WTC11 (cell line): ENCODE data around the gene TMEM9B. TPM values are rescaled to one million over a fixed set of nuclear protein-coding genes. Genes with fewer than 3 reads are reported as not detected.

Experiments used
- ATAC-seq: fragments of 200-7000 bp; cut with Tn5 transposase; 2 replicates; pipeline ENCODE4 v1.10.0; 2021; ENCODE audit warnings: mild to moderate bottlenecking, moderate library complexity
- CTCF ChIA-PET: fragments of 300-600 bp; sonication (Branson Sonifier 250); formaldehyde crosslinking; loops from one replicate; lab custom pipeline; 2021; ENCODE audit warnings: antibody characterized with exemption; lab: Charles Lee
- POLR2A ChIA-PET: fragments of 350-600 bp; sonication (Branson Sonifier 250); formaldehyde crosslinking; loops from one replicate; lab custom pipeline; 2021; ENCODE audit warnings: antibody characterized with exemption; lab: Charles Lee
- DNase-seq: peaks from one replicate; pipeline ENCODE4 v3.0.0; 2021; ENCODE audit warnings: low spot score
- H3K27ac Mint-ChIP-seq: 2 replicates; pipeline ENCODE4 v1.8.0; 2021; ENCODE audit warnings: mixed read lengths
- H3K27me3 Mint-ChIP-seq: 2 replicates; pipeline ENCODE4 v1.8.0; 2021; ENCODE audit warnings: low read depth, mild to moderate bottlenecking, moderate library complexity, mixed read lengths
- H3K36me3 Mint-ChIP-seq: 2 replicates; pipeline ENCODE4 v1.8.0; 2021; ENCODE audit warnings: mixed read lengths
- H3K4me1 Mint-ChIP-seq: 2 replicates; pipeline ENCODE4 v1.8.0; 2022; ENCODE audit warnings: mixed read lengths
- H3K4me3 Mint-ChIP-seq: 2 replicates; pipeline ENCODE4 v1.8.0; 2021; ENCODE audit warnings: mild to moderate bottlenecking, moderate library complexity, mixed read lengths
- H3K9me3 Mint-ChIP-seq: 2 replicates; pipeline ENCODE4 v1.8.0; 2021; ENCODE audit warnings: mixed read lengths
- FOXP1 ChIP-seq: sonication (generic); formaldehyde crosslinking; IDR thresholded peaks from 2 replicates; pipeline ENCODE4 v1.8.0; 2022; ENCODE audit warnings: missing genetic modification reagents, mild to moderate bottlenecking, moderate library complexity, borderline replicate concordance
- KAT7 ChIP-seq: sonication (generic); formaldehyde crosslinking; IDR thresholded peaks from 2 replicates; pipeline ENCODE4 v1.8.1; 2023; ENCODE audit warnings: missing genetic modification reagents, mild to moderate bottlenecking, borderline replicate concordance
- NR1H2 ChIP-seq: sonication (generic); formaldehyde crosslinking; IDR thresholded peaks from 2 replicates; pipeline ENCODE4 v1.9.0; 2021; ENCODE audit warnings: mild to moderate bottlenecking, moderate library complexity, missing genetic modification reagents
- NR3C1 ChIP-seq: sonication (generic); formaldehyde crosslinking; conservative IDR thresholded peaks from 2 replicates; pipeline ENCODE4 v1.8.1; 2023; ENCODE audit warnings: low read depth, mild to moderate bottlenecking, missing genetic modification reagents
- SMAD4 ChIP-seq: sonication (generic); formaldehyde crosslinking; IDR thresholded peaks from 2 replicates; pipeline ENCODE4 v1.8.0; 2022; ENCODE audit warnings: mild to moderate bottlenecking, missing genetic modification reagents
- SOX15 ChIP-seq: fragments of 250-450 bp; sonication (Bioruptor Pico); IDR thresholded peaks from 2 replicates; pipeline ENCODE4 v1.9.0; 2021; ENCODE audit warnings: mild to moderate bottlenecking
- ZNF138 ChIP-seq: sonication (generic); formaldehyde crosslinking; conservative IDR thresholded peaks from 2 replicates; pipeline ENCODE4 v1.8.1; 2022; ENCODE audit warnings: mild to moderate bottlenecking, moderate library complexity, missing genetic modification reagents
- ZNF263 ChIP-seq: sonication (generic); formaldehyde crosslinking; IDR thresholded peaks from 2 replicates; pipeline ENCODE4 v1.8.1; 2022; ENCODE audit warnings: low read depth, mild to moderate bottlenecking, moderate library complexity, missing genetic modification reagents
- ZNF396 ChIP-seq: fragments of 250-450 bp; sonication (Bioruptor Pico); IDR thresholded peaks from 2 replicates; pipeline ENCODE4 v1.8.0; 2021; ENCODE audit warnings: mild to moderate bottlenecking, moderate library complexity, borderline replicate concordance
- total RNA-seq: library from RNA; stranded (reverse); gene quantifications from 3 replicates; pipeline ENCODE4 v1.2.3, GENCODE V29; 2021
- TF ChIP-seq, protein P1 (sequence below): sonication (generic); formaldehyde crosslinking; IDR thresholded peaks from 2 replicates; pipeline ENCODE4 v1.8.0; 2023; ENCODE audit warnings: mild to moderate bottlenecking, missing genetic modification reagents
- TF ChIP-seq, protein P2 (sequence below): sonication (generic); formaldehyde crosslinking; IDR thresholded peaks from 2 replicates; pipeline ENCODE4 v1.8.1; 2022; ENCODE audit warnings: missing genetic modification reagents, borderline replicate concordance
- TF ChIP-seq, protein P3 (sequence below): fragments of 250-450 bp; sonication (Bioruptor Pico); IDR thresholded peaks from 2 replicates; pipeline ENCODE4 v1.9.0; 2021; ENCODE audit warnings: mild to moderate bottlenecking
- TF ChIP-seq, protein P4 (sequence below): sonication (generic); formaldehyde crosslinking; IDR thresholded peaks from 2 replicates; pipeline ENCODE4 v1.8.1; 2022; ENCODE audit warnings: mild to moderate bottlenecking, moderate library complexity, missing genetic modification reagents
- TF ChIP-seq, protein P5 (sequence below): sonication (generic); formaldehyde crosslinking; IDR thresholded peaks from 2 replicates; pipeline ENCODE4 v1.8.0; 2023; ENCODE audit warnings: missing genetic modification reagents, mild to moderate bottlenecking, borderline replicate concordance
- TF ChIP-seq, protein P6 (sequence below): sonication (generic); formaldehyde crosslinking; IDR thresholded peaks from 2 replicates; pipeline ENCODE4 v1.8.1; 2023; ENCODE audit warnings: mild to moderate bottlenecking, missing genetic modification reagents

TMEM9B gene
- total RNA-seq, 1 experiment from 2014 or later: 8.7 TPM

DNA sequence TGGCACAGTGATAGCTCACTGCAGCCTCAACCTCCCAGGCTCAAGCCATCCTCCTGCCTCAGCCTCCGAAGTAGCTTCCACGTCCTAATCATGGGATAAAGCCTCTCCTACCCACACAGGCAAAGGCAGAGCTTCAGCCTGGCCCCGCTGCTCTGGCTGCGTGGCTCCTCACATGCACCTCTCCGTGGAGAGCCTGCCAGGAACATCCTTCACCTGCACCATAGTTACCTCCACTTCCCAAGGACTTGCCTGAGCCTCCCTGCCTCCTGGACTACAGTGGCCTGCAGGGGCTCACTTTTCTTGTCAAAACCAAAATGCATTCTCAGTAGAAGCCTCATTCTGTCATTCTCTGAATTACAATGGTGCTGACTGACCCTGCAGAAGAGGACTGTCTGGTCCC, 38.0 kb downstream of the TMEM9B start (continued):
- TF ChIP-seq, protein P1, sequence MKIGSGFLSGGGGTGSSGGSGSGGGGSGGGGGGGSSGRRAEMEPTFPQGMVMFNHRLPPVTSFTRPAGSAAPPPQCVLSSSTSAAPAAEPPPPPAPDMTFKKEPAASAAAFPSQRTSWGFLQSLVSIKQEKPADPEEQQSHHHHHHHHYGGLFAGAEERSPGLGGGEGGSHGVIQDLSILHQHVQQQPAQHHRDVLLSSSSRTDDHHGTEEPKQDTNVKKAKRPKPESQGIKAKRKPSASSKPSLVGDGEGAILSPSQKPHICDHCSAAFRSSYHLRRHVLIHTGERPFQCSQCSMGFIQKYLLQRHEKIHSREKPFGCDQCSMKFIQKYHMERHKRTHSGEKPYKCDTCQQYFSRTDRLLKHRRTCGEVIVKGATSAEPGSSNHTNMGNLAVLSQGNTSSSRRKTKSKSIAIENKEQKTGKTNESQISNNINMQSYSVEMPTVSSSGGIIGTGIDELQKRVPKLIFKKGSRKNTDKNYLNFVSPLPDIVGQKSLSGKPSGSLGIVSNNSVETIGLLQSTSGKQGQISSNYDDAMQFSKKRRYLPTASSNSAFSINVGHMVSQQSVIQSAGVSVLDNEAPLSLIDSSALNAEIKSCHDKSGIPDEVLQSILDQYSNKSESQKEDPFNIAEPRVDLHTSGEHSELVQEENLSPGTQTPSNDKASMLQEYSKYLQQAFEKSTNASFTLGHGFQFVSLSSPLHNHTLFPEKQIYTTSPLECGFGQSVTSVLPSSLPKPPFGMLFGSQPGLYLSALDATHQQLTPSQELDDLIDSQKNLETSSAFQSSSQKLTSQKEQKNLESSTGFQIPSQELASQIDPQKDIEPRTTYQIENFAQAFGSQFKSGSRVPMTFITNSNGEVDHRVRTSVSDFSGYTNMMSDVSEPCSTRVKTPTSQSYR (CRISPR knock-in tag): no peak
- TF ChIP-seq, protein P2, sequence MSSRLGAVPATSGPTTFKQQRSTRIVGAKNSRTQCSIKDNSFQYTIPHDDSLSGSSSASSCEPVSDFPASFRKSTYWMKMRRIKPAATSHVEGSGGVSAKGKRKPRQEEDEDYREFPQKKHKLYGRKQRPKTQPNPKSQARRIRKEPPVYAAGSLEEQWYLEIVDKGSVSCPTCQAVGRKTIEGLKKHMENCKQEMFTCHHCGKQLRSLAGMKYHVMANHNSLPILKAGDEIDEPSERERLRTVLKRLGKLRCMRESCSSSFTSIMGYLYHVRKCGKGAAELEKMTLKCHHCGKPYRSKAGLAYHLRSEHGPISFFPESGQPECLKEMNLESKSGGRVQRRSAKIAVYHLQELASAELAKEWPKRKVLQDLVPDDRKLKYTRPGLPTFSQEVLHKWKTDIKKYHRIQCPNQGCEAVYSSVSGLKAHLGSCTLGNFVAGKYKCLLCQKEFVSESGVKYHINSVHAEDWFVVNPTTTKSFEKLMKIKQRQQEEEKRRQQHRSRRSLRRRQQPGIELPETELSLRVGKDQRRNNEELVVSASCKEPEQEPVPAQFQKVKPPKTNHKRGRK (CRISPR knock-in tag): no peak
- no peak for TF ChIP-seq NR1H2 (CRISPR knock-in tag)
- TF ChIP-seq ZNF396 (CRISPR knock-in tag): no peak
- TF ChIP-seq SOX15 (CRISPR knock-in tag): no peak
- TF ChIP-seq ZNF138 (CRISPR knock-in tag): no peak
- TF ChIP-seq, protein P3, sequence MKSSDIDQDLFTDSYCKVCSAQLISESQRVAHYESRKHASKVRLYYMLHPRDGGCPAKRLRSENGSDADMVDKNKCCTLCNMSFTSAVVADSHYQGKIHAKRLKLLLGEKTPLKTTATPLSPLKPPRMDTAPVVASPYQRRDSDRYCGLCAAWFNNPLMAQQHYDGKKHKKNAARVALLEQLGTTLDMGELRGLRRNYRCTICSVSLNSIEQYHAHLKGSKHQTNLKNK (CRISPR knock-in tag): no peak
- no peak for TF ChIP-seq NR3C1
- TF ChIP-seq, protein P4, sequence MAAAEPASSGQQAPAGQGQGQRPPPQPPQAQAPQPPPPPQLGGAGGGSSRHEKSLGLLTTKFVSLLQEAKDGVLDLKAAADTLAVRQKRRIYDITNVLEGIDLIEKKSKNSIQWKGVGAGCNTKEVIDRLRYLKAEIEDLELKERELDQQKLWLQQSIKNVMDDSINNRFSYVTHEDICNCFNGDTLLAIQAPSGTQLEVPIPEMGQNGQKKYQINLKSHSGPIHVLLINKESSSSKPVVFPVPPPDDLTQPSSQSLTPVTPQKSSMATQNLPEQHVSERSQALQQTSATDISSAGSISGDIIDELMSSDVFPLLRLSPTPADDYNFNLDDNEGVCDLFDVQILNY (CRISPR knock-in tag): no peak
- no peak for TF ChIP-seq SMAD4 (CRISPR knock-in tag)
- no peak for TF ChIP-seq KAT7 (CRISPR knock-in tag)

DNA sequence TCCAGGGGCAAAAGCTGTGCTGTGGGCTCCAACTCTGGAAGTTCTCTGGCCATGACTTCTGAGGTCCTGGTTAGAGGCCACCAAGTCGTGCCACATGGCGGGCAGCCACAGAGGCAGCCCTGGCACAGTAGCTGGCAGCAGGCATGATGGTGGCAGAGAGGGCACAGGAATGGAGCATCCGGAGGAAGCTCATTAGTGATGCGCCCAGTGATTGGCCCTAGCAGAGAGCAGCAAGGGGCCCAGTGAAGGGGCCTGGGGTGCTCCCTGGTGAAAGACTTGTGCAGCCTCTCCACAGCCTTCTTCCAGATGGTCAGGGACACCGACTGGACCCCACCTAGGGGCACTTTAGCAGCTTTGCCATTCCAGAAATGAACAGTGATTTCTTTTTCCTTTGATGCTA, 38.5 kb downstream of the TMEM9B start:
- TF ChIP-seq ZNF263 (CRISPR knock-in tag) (no peak), FOXP1 (no peak)
- TF ChIP-seq, protein P5, sequence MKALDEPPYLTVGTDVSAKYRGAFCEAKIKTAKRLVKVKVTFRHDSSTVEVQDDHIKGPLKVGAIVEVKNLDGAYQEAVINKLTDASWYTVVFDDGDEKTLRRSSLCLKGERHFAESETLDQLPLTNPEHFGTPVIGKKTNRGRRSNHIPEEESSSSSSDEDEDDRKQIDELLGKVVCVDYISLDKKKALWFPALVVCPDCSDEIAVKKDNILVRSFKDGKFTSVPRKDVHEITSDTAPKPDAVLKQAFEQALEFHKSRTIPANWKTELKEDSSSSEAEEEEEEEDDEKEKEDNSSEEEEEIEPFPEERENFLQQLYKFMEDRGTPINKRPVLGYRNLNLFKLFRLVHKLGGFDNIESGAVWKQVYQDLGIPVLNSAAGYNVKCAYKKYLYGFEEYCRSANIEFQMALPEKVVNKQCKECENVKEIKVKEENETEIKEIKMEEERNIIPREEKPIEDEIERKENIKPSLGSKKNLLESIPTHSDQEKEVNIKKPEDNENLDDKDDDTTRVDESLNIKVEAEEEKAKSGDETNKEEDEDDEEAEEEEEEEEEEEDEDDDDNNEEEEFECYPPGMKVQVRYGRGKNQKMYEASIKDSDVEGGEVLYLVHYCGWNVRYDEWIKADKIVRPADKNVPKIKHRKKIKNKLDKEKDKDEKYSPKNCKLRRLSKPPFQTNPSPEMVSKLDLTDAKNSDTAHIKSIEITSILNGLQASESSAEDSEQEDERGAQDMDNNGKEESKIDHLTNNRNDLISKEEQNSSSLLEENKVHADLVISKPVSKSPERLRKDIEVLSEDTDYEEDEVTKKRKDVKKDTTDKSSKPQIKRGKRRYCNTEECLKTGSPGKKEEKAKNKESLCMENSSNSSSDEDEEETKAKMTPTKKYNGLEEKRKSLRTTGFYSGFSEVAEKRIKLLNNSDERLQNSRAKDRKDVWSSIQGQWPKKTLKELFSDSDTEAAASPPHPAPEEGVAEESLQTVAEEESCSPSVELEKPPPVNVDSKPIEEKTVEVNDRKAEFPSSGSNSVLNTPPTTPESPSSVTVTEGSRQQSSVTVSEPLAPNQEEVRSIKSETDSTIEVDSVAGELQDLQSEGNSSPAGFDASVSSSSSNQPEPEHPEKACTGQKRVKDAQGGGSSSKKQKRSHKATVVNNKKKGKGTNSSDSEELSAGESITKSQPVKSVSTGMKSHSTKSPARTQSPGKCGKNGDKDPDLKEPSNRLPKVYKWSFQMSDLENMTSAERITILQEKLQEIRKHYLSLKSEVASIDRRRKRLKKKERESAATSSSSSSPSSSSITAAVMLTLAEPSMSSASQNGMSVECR (CRISPR knock-in tag): no peak
- TF ChIP-seq, protein P6, sequence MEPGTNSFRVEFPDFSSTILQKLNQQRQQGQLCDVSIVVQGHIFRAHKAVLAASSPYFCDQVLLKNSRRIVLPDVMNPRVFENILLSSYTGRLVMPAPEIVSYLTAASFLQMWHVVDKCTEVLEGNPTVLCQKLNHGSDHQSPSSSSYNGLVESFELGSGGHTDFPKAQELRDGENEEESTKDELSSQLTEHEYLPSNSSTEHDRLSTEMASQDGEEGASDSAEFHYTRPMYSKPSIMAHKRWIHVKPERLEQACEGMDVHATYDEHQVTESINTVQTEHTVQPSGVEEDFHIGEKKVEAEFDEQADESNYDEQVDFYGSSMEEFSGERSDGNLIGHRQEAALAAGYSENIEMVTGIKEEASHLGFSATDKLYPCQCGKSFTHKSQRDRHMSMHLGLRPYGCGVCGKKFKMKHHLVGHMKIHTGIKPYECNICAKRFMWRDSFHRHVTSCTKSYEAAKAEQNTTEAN (CRISPR knock-in tag): no peak
- no peak for DNase-seq
- Mint-ChIP-seq H3K4me3 (no peak overlapping the region), H3K27me3 (no peaks in the 10 kb centered on the region), H3K9me3 (no peaks in the 10 kb centered on the region), H3K36me3 (peaks cover 6% of the 10 kb centered on the region; the same call in 1 of the 2 replicates), H3K27ac (no peak overlapping the region), H3K4me1 (peaks cover 3% of the 10 kb centered on the region; the same call in 1 of the 2 replicates)
- no peak for ATAC-seq
- POLR2A ChIA-PET: no interaction called here
- CTCF ChIA-PET: interaction anchor here (0.7 to 1.4 kb wide), 3 partner anchors 11 to 597 kb away, joined by 3 to 9 read pairs (median 7); no protein-coding TSS in a partner anchor
